HepG2 (cell line): ENCODE results near the gene TCF25. TPM values are rescaled to one million over a fixed set of nuclear protein-coding genes. Genes with fewer than 3 reads are reported as not detected.

Experiments
- BRD4 ChIP-seq: sonication (generic); formaldehyde crosslinking; IDR thresholded peaks from 2 replicates; pipeline ENCODE4 v1.4.0; 2020; ENCODE audit warnings: missing genetic modification reagents
- FOXA3 ChIP-seq: IDR thresholded peaks from 2 replicates; pipeline ENCODE4 v1.6.1; 2016; ENCODE audit warnings: missing genetic modification reagents, missing compliant biosample characterization
- HNF1A ChIP-seq, 2 experiments: sonication (generic) in 1 of 2; formaldehyde crosslinking in 1 of 2; IDR thresholded peaks; 2 replicates each; pipeline versions ENCODE4 v1.4.0 to v1.6.1; 2016 to 2020; ENCODE audit warnings: borderline replicate concordance in 1 of 2, low read depth in 1 of 2, mild to moderate bottlenecking in 1 of 2, missing genetic modification reagents in 1 of 2
- HOXA9 ChIP-seq: sonication (generic); formaldehyde crosslinking; IDR thresholded peaks from 2 replicates; pipeline ENCODE4 v1.8.1; 2022; ENCODE audit warnings: missing genetic modification reagents, mild to moderate bottlenecking, moderate library complexity, borderline replicate concordance
- LRRFIP1 ChIP-seq: sonication (generic); formaldehyde crosslinking; conservative IDR thresholded peaks from 2 replicates; pipeline ENCODE4 v1.4.0; 2020; ENCODE audit warnings: missing genetic modification reagents
- MEF2D ChIP-seq: sonication (generic); formaldehyde crosslinking; IDR thresholded peaks from 2 replicates; pipeline ENCODE4 v1.5.1; 2020; ENCODE audit warnings: mild to moderate bottlenecking, missing genetic modification reagents
- MXI1 ChIP-seq: IDR thresholded peaks from 3 replicates; pipeline ENCODE4 v1.6.1; 2012; ENCODE audit warnings: low read depth, low read length, inconsistent platforms, borderline replicate concordance
- MZF1 ChIP-seq: sonication (generic); formaldehyde crosslinking; IDR thresholded peaks from 2 replicates; pipeline ENCODE4 v1.8.1; 2023; ENCODE audit warnings: mild to moderate bottlenecking, missing genetic modification reagents, borderline replicate concordance
- POGK ChIP-seq: sonication (generic); formaldehyde crosslinking; conservative IDR thresholded peaks from 2 replicates; pipeline ENCODE4 v1.8.0; 2022; ENCODE audit warnings: mild to moderate bottlenecking, moderate library complexity, missing genetic modification reagents
- RBFOX2 ChIP-seq: fragments of 200-400 bp; formaldehyde crosslinking; IDR thresholded peaks from 2 replicates; pipeline ENCODE4 v1.6.1; 2017; ENCODE audit warnings: low read depth, mild to moderate bottlenecking, low read length
- RFXAP ChIP-seq: sonication (generic); formaldehyde crosslinking; IDR thresholded peaks from 2 replicates; pipeline ENCODE4 v1.4.0; 2020; ENCODE audit warnings: missing genetic modification reagents, borderline replicate concordance
- ZFP1 ChIP-seq: IDR thresholded peaks from 2 replicates; pipeline ENCODE4 v1.6.1; 2016
- ZFX ChIP-seq: sonication (generic); formaldehyde crosslinking; IDR thresholded peaks from 2 replicates; pipeline ENCODE4 v1.4.0; 2020; ENCODE audit warnings: mild to moderate bottlenecking, low read depth, missing genetic modification reagents, moderate library complexity
- ZNF160 ChIP-seq: sonication (generic); formaldehyde crosslinking; IDR thresholded peaks from 2 replicates; pipeline ENCODE4 v1.8.0; 2022; ENCODE audit warnings: mild to moderate bottlenecking, inconsistent platforms, missing genetic modification reagents
- ZNF292 ChIP-seq: sonication (generic); formaldehyde crosslinking; IDR thresholded peaks from 2 replicates; pipeline ENCODE4 v1.8.1; 2022; ENCODE audit warnings: mild to moderate bottlenecking, low read depth, missing genetic modification reagents, borderline replicate concordance
- ZNF333 ChIP-seq: sonication (generic); formaldehyde crosslinking; IDR thresholded peaks from 2 replicates; pipeline ENCODE4 v1.4.0; 2020; ENCODE audit warnings: mild to moderate bottlenecking, missing genetic modification reagents, borderline replicate concordance
- ZNF335 ChIP-seq: sonication (generic); formaldehyde crosslinking; IDR thresholded peaks from 2 replicates; pipeline ENCODE4 v1.4.0; 2020; ENCODE audit warnings: missing genetic modification reagents
- ZNF33B ChIP-seq: sonication (generic); formaldehyde crosslinking; IDR thresholded peaks from 2 replicates; pipeline ENCODE4 v1.5.1; 2020; ENCODE audit warnings: mild to moderate bottlenecking, missing genetic modification reagents
- ZNF556 ChIP-seq: sonication (generic); formaldehyde crosslinking; IDR thresholded peaks from 2 replicates; pipeline ENCODE4 v1.4.0; 2020; ENCODE audit warnings: mild to moderate bottlenecking, missing genetic modification reagents, borderline replicate concordance
- ZZZ3 ChIP-seq: sonication (generic); formaldehyde crosslinking; IDR thresholded peaks from 2 replicates; pipeline ENCODE4 v1.4.0; 2020; ENCODE audit warnings: missing genetic modification reagents, mild to moderate bottlenecking, borderline replicate concordance
- polyA plus RNA-seq, 8 experiments: library from polyadenylated mRNA; depleted of rRNA in 3 of 8; stranded (reverse) in 7 of 8; unstranded in 1 of 8; fragments of >200 nt; fragmentation: Illumina TruSeq in 4 of 8; extraction: Trizol in 4 of 8; gene quantifications; 2 replicates each; pipeline versions ENCODE4 v1.2.1 to v1.2.3, GENCODE V29; 2011 to 2016; ENCODE audit warnings: low read depth in 4 of 8, missing spikeins in 1 of 8, mixed read lengths in 1 of 8; ENCODE audit not compliant: insufficient read depth in 1 of 8
- total RNA-seq, 5 experiments: library from RNA; depleted of rRNA; stranded (reverse); fragments of >200 nt; fragmentation: Illumina TruSeq; extraction: Trizol; gene quantifications; 2 replicates each; pipeline ENCODE4 v1.2.3, GENCODE V29; 2016; ENCODE audit warnings: low read depth in 1 of 5

The TCF25 gene
- total and polyA plus RNA-seq, 2 of the 13 experiments (the other 11 are each of a cell fraction or from before 2014, with no cell fraction given) = 138 to 206 TPM

GRCh38 chr16:89873109-89873971 is at the start of gene TCF25 (continued):
- TF ChIP-seq ZNF335 (CRISPR knock-in tag) (no peak; the same call in none of the 2 replicates), ZNF333 (peak; percentile 92), MZF1 (CRISPR knock-in tag) (no peak), BRD4 (CRISPR knock-in tag) (peak; percentile 97), ZNF556 (CRISPR knock-in tag) (no peak), ZNF33B (CRISPR knock-in tag) (peak; percentile 78), MEF2D (CRISPR knock-in tag) (peak; percentile 57; the same call in 1 of the 2 replicates), ZNF292 (CRISPR knock-in tag) (no peak), POGK (peak; percentile 97), ZNF160 (CRISPR knock-in tag) (peak; percentile 32; the same call in 1 of the 2 replicates), ZFX (CRISPR knock-in tag) (peak; percentile 98), MXI1 (peak; percentile 64; the same call in 1 of the 3 replicates), ZZZ3 (CRISPR knock-in tag) (peak; percentile 75), RBFOX2 (peak; percentile 96), FOXA3 (CRISPR knock-in tag) (peak; percentile 46), LRRFIP1 (CRISPR knock-in tag) (no peak), ZFP1 (CRISPR knock-in tag) (no peak), HOXA9 (no peak; the same call in 1 of the 2 replicates), RFXAP (peak; percentile 90), HNF1A (IDR thresholded peaks at IDR 0.05; ENCODE audit: low read depth) (no peak), HNF1A (CRISPR knock-in tag; IDR thresholded peaks at IDR 0.05; ENCODE audit: borderline replicate concordance) (peak; percentile 52)
